ENCODE data around the gene ACVR2A.
A peak's percentile ranks its signal among the peaks of the same experiment; 100 is the strongest.

ACVR2A gene

DNA sequence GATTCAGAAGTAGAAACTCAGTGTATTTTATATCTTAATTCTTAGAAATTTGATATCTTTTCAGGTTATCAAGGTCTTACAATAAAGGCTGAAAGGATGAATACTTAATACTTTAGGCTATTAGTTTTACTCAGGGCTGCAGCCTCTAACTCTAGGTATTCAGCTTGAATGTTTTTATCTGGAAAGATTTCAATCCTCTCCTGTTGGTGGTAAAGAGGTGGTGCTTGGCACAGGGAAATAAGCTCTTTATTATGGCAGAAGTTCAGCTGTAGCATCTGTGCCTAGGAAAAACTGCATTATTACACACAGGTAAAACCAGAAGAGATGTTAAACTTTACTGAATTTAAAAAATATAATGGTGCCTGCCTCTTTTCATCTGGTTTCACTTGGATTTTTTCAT is 11.1 kb downstream of the ACVR2A start:
- FAIRE-seq, result no peak

DNA sequence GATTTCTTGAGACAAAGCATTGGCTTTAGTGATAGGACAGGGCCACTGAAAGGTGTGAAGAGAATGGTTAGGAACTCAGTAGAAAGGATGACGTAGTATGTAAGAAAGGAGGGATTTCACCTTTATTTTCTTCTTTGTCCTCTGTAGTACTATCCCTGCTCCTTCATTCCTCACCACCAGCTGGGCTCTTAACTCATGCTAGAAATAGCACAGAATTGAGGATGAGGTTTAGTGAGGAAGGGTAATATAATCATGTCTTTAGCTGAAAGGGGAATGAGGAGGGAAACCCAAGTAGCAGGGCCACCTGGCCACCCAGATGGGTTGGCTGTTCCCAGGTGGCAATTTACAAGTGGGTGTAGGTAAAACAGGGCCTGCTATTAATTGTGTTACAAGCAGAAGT is 15.2 kb downstream of the ACVR2A start:
- FAIRE-seq, result no peak

DNA sequence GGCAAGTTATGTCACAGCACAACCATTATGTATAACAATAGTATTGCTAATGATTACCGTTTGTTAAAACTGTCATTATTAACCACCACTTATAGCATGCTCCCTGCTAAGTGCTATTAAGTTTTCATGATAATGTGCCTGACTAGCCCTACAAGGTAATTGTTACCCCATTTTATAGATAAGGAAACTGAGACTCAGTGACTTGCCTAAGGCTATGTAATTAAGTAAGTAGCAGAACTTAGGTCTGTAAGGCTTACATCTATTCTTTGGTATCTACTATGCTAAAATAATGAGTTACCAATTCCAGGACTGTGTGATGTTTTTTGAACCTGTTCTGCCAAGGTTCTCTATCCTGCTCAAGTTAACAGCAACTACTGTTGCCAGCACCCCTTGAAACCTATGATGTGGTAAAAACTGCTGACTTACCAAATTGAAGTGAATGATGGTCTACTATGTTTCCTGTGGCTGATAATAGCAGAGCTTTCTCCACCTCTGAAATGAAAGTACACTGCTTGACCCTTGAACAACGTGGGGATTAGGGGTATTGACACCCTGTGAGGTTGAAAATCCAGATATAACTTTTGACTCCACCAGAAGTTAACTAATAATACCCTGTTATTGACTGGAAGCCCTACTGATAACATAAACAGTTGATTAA is 18.2 kb downstream of the ACVR2A start:
- FAIRE-seq, result no peak

DNA sequence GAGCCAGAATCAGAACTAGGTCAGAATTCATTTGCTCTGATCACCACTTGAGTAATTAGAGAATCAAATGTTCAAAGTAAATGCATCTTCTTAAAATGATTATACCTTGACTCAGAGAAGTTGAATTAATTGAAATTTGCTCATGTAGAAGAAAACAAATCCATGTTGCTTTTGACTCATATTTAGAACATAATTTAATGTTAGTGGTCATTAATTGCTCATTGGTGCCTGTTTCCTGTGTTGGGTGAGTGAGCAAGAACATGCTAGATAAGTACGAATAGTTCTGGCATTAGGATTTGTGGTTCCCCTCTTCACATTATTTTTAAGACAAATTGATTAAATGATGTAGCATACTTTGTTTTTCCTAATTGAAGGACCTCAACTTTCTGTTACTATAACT is 19.0 kb downstream of the ACVR2A start:
- no peak for FAIRE-seq

DNA sequence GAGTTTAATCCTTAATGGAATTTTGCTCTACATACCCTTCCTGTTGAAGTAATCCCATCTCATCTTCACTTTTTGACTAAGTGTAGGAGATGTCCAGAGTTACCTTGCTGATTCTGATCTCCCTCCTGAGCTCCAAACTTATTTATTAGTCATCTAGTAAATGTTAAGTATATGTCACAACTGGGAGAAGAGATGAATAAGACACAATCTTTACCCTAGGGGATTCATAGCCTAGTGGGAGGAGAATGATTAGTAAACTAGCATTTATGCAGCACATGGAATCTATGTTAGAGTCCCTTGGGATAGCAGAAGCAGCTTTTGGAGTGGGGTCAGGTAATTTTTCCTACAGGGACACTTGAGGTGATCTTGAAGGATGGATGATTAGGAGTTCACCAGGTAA is 20.7 kb downstream of the ACVR2A start:
- FAIRE-seq, result no peak

DNA sequence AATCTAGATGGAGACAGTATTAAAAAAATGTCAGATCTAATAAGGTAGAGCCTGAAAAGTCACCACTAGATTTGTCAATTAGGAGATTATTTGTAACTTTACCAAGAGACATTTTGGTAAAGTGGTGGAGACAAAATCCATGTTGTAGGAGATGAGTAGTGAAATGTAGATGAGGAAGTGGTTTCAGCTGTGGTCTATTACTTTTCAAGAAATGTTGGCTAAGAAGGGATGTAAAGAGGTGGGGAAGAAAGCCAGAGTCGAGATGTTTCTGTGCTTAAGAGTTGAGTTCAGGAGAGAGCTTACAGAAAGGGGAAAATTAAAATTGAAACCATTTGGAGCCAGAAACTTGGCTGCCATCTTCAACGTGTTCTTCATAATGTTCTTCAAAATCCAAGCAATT is 22.2 kb downstream of the ACVR2A start:
- no peak for FAIRE-seq

DNA sequence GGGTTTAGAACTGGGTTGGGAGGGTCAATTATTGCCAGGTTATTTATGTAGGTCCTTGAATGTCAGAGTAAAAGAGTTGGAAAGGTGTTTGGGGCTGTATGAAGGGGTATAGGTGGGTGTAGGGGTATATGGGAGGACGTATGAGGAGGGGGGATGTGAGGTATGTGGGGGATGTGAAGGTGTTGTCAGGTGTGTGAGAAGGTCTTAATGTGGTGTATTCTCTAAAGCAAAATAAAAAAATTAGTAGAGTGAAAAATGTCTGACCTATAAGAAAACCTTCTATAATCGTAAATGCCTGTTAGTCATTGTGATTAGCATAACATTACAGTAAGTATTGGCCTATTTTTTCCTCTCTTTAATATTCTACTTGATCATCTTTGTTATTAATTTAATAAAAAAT is 25.1 kb downstream of the ACVR2A start:
- FAIRE-seq, result no peak

DNA sequence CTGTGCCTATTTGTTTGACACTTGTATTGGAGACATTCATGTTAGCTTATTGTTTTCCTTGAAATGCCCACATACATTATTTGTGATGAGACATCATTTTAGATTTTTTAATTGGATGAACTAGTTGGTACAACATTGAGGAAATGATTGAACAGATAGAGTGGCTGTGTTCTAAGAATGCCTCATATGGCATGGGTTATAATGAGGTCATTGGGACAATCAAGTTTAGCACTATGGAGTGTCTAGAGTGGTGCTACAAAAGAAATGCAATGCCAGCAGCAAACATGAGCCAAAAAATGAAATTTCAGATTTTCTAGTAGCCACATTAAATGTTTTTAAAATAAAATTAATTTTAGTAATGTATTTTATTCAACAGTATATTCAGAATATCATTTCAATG is 28.1 kb downstream of the ACVR2A start:
- no peak for FAIRE-seq

DNA sequence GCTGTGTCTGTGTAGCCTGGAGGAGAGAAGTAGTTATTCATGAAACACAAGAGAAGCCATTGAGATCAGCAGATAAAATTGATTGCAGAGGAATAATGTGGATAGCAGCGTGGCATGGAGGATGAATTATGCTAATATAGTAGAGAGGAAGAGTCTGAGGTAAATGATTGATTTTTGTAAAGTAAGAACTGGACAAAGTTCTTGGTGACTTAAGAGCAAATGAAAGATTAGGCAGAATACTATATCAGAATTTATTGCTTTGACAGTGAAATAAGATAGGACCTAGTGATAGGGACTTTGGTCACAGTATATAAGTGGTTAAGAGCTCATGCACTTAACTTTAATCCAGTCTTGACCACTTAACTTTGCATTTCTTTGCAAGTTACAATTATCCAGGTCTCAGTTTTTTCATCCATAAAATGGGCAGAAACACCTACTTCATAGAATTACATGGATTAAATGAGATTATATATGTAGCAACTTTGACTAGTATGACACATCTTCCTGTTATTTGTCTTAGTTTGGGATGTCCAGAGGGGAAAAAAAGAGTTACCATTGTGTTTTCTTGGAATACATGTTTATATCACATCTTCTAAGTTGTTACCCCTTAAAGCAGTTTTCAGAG is 29.1 kb downstream of the ACVR2A start:
- no peak for FAIRE-seq

DNA sequence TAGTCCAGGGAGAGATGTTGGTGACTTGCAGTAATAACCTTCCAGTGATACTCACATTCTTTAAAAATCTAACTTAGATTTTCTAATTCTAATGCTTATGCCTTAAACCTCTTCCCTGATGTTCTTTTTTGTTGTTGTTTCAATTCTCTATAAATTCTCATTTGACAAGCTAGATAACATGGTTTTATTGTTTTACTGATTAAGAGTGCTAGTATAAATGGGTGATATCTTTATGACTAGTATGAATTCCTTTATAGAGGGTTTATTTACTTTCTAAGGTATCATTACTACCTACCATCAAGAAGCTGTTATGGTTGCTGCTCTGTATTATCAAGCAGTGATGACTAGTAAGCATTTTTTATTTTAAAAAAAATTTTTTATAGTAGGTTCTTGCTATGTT is 35.0 kb downstream of the ACVR2A start:
- no peak for FAIRE-seq

DNA sequence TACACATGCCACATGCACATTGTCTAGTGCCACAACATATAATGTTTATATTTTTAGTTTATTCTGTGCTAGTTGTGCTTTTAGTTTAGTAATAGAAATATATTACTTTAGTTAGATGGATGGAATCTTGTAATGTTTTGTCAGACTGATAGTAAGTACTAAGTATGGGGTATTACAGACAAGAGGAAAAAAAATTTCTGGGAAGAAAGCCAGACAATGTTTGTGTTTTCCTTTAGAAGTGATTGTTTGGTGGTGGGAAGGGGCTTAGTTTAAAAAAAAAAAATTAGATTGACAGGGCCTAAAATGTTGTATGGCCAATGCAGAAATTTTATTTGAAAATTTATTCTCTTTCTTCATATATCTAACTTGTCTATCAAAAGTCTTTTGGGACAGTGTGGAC is 37.8 kb downstream of the ACVR2A start:
- no peak for FAIRE-seq

DNA sequence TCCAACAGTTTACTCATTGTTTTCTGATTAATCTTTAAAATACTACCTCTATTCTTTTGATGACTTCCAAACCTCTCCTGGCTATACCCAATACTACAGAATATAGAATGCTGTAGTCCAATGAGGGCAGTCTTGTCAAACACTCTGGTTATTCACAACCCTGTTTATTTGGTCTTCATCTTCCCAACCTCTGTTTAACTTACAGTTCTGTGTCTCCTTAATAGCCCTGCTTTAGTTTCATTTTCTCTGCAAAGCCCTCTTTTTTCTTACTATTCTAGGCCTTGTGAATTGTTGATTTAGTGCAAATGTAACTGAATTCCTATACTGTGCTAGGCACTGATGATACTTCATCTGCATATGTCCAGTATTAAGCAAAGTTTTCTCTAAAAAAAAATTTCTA is 40.0 kb downstream of the ACVR2A start:
- FAIRE-seq, result no peak

DNA sequence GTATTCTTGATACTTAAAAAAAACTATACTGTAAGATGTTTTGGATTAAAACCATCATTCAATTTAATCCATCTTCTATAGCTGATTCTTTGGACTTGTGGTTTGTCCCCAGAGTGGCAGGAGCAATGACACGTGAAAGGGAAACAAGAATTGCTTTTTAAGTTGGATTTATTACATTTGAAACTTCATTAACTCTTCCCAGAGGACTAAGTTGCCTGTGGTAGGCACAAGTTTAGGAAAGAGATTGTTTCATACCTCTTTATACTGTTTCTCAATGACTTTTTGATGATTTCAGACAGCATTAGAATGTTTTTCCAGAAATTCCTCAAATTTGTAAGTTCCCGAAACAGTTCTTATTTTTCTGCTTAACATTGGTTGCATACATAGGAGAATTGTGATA is 41.3 kb downstream of the ACVR2A start:
- FAIRE-seq, result no peak

DNA sequence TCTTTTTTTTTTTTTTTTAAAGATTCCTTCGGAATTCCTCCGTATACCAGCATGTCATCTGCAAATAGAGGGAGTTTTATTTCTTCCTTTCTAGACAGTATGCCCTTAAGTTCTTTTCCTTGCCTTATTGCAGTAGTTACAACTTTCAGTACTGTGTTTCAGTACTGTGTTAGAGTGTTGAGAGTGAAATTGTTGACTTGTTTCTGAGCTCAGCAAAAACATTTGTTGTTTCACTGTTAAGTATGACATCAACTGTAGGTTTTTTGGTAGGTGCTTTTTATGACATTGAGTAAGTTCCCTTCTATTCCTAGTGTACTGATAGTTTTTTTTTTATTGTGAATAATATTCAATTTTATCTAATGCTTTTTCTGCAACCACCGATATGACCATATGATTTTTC is 43.9 kb downstream of the ACVR2A start:
- no peak for FAIRE-seq

DNA sequence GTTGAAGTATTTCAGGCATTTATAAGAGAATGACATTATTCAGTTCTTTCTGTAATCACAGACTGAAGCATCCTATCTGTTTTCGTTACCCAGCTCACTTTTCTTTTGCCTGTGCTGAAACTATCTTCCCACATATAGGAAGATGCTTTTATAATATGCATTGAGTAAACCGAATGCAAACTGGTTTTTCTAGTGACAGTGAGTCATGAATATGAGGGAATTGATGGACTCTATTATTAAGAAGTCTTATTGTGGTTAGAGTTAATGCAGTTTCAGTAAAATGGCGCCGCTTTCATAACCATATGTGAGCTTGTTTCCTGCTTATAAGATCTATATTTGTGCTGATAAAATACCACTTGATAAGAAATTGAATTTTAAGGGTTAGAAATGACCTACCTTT is 59.2 kb downstream of the ACVR2A start:
- FAIRE-seq, result no peak

DNA sequence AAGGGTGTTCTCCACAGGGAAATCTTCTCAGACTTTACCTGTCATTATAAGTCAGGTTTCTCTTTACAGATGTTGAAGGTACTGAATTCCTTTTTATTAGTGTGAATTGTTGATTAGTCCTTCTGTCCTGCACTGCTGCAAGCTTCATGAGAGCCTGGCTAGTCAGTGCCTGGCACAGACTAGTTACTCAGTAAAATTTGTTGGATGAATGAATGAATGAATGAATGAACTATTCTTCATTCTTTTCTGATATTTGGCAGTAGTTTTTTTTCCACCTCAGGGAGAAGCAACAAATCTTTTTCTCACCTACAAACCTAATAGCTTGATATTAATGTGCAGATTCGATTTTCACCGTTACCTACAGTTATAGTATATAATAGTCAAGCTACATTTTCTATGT is 64.3 kb downstream of the ACVR2A start:
- FAIRE-seq, result no peak

DNA sequence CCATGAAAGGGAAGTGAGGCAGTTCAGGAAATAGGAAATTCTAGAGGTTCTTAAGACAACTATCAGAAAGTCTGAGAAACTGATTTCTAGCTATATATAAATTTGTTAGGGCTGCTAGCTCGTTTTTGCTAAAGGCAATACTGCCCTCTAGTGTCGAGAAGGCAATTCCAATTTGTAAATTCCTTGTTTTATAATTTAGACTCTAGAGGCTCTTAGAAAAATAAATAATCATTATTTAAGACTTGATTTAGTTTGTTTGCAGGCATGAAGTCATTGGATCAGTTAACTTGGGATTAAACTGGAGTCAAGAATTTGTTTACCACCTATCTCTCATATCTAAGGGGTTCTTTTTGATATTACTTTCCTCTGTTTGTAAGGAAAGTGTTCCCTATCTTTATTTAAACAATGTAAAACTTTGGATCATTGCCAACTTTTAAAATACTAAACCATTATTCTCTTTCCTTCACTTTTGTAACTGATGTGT is 66.2 kb downstream of the ACVR2A start:
- FAIRE-seq, result peak; percentile 95

DNA sequence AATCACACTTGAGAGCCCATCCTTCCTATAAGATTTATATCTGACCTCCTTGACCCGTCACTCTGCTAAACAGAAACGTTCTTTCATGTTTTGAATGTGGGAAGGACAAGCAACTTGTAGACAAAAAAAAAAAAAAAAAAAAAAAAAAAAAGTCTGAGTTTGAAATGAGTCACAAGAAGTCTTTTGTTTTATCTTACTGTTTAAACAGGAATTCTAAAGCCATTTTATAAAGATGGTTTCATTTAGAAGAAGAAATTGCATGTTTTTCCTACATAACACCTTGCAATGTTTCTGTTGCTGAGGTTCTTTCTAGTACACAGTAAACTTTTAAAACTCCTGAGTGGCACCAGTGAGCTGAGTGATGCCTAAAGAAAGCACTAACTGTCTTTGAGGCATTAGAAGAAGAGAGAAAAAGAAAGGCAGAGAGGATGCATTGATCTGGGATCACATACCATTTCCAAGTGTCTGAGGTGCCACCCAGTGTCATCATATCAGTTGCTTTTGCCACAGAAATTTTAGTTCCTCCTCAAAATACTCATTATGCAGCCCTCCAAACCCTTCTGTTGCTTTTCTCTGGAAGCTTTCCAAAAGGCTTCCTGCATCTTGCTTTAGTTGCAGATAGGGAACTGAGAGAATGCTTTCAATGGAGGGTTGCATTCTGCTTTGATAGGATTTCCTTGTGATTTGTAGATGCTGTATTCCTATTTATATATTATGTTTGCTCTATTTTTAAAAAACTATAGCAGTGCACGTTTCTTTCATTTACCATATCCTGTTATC is 69.1 kb downstream of the ACVR2A start:
- FAIRE-seq, result no peak

DNA sequence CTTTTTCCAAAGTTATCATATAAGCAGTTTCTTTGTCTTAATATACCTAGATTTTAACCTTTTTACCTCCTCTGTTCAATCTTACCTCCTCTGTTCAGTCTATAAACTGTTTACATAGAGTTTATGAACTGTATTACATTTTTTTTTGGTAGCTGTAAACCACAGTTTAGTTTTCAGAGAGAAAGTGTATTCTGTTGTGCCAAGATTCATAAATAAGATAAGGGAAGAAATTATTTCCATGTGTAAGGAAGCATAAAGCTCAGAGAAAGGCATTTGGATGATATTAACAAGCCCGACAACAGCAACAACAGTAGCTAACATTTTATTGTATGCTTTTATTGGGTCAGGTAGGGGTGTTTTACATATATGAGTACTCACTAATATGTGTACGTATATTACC is 71.2 kb downstream of the ACVR2A start:
- no peak for FAIRE-seq

DNA sequence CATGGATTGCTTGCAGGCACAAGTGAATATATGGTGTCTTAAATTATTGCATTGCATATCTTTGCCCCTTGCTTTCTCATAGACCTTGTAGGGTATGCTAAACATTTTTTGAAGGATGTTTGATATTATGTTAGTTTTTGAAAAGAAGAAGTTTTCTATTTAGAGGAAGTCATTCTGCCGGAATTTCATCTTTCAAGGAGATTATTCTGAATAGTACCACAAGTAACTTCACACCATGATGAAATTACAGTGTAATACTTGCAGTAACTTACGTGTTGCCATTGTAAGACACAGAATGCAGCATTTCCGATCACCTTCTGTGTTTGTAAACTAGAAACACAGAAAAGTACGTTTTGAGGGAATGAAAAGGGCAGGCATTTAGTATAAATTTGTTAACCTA is 71.9 kb downstream of the ACVR2A start:
- FAIRE-seq, result no peak

DNA sequence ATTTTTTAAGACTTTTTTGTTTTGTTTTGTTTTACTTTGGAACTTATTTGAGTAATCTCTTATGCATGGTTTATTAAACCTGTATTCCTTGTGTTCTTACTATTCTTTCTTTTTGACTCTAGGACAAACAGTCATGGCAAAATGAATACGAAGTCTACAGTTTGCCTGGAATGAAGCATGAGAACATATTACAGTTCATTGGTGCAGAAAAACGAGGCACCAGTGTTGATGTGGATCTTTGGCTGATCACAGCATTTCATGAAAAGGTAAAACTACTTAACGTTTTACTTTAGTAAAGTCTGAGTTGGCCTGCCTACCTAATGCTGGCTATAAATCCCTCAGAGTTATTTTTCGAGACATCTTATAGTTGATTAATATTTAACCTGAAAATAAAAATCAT is 72.3 kb downstream of the ACVR2A start:
- peak; percentile 9 for FAIRE-seq

DNA sequence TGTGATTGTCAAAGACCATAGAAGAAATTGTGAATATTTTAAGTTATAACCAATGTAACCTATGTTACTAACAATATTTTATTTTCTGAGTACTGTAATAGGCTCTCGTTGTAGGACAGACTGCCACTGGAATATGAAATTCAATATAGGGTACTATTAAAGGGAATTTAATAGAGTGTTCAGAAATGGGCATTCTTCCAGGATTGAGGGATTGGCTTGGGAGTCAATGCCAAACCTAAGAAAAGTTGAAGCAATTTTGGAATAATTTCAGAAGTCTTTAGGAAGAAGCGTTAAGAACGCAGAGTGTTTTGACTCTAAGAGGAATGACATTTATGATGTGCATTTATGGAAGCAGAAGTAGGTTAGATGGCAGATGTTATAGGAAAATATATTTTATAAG is 79.0 kb downstream of the ACVR2A start:
- FAIRE-seq, result no peak

DNA sequence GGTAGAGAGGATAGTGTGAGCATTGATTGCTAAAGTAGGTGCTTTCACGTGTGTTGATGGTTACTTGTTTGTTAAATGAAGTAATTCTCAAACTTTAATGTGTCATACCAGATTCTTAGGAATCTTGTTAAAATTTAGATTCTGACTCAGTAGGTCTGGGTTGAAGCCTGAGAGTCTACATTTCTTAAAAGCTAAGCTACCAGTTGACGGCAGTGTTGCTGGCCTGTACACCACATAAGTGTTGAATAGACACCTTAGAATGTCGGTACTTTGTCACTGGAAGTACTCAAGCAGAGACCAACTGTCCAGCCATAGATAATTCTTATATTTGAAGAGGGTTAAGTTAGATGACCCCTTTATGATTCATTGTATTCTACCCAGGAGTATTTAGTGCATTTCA is 79.8 kb downstream of the ACVR2A start:
- FAIRE-seq, result no peak

DNA sequence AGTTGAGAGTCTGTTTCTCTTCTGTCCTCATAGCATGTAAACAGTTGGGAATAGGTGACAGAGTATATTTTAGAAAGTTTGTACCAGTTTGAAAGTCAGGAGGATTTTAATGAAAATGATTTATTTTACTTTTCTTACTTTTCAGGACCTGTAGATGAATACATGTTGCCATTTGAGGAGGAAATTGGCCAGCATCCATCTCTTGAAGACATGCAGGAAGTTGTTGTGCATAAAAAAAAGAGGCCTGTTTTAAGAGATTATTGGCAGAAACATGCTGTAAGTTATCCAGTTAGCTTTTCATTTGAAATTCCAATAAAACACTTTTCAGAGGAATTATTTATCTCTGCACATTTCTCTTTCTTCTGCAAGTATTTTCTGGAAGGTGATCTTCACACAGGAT is 81.1 kb downstream of the ACVR2A start:
- no peak for FAIRE-seq

Data from TTC549 (cell line).